Measurements from ENCODE around the gene HIRA.

The HIRA gene, protein sequence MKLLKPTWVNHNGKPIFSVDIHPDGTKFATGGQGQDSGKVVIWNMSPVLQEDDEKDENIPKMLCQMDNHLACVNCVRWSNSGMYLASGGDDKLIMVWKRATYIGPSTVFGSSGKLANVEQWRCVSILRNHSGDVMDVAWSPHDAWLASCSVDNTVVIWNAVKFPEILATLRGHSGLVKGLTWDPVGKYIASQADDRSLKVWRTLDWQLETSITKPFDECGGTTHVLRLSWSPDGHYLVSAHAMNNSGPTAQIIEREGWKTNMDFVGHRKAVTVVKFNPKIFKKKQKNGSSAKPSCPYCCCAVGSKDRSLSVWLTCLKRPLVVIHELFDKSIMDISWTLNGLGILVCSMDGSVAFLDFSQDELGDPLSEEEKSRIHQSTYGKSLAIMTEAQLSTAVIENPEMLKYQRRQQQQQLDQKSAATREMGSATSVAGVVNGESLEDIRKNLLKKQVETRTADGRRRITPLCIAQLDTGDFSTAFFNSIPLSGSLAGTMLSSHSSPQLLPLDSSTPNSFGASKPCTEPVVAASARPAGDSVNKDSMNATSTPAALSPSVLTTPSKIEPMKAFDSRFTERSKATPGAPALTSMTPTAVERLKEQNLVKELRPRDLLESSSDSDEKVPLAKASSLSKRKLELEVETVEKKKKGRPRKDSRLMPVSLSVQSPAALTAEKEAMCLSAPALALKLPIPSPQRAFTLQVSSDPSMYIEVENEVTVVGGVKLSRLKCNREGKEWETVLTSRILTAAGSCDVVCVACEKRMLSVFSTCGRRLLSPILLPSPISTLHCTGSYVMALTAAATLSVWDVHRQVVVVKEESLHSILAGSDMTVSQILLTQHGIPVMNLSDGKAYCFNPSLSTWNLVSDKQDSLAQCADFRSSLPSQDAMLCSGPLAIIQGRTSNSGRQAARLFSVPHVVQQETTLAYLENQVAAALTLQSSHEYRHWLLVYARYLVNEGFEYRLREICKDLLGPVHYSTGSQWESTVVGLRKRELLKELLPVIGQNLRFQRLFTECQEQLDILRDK

DNA sequence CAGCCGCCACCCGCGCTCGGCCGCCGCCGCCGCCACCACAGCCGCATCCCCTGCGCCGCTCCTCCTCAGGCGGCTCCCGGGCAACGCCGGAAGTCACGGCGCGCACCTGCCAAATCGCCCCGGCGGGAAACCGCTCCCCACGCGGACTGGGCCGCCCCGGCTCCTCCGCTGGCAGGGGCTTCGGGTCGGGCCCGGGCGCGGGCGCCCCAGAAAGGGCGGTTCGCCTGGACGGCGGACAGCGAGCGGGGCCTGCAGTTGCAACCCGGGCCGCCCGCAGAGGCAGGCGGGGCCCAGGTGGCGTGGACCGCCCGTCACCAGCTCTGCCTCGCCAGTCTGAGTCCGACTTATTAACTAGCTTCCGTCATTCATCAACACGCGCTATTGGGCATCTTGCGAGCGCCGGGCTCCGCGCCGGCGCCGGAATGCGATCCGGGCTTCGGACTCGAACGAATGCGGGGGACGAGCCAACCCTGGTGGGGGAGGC is at the start of gene HIRA:
Gene HIRA, minus strand, starts transcription at position 85 of the 484 bp plus-strand sequence. CDS start 257 bp downstream, outside the sequence.
- DNase-seq (ENCODE audit: low spot score): peak; percentile 81

DNA sequence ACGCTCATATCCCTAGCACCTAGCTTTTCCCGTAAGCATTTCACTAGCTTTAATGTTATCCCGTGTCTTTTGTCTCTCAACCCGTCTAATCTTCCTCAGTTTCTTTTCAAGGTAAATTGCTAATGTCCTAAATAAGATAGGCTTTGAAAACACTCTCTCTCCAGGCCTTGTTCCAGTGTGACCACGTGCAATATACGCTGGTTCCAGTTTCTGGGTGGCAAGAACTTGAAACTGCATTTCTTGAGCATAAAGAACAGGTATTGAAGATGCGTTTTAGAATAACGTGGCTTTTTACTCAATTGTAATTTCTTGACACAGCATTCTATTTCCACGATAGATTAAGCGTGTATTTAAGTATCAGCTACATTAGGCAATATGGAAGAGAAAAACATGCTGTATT is 49.3 kb upstream of the HIRA start:
- DNase-seq (ENCODE audit: low spot score): no peak

DNA sequence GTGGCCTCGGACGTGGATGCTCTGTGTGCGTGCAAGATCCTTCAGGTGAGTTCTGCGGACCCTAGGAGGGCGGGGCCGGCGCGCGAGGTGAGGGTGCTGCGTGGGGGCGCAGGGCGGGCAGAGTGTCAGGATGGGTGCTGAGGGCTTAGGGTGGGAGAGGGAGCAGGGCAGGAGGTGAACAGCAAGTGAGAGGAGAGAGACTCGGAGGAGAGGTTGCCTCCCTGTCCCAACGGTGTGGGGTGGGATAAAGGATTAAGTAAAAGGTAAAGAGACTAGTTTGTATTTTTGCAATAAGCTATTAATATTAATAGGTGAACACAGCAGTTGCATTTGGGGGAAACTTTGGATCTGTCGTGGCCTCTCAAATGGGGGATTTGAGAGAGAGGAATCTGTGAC is 48.6 kb upstream of the HIRA start:
- DNase-seq (ENCODE audit: low spot score): no peak

DNA sequence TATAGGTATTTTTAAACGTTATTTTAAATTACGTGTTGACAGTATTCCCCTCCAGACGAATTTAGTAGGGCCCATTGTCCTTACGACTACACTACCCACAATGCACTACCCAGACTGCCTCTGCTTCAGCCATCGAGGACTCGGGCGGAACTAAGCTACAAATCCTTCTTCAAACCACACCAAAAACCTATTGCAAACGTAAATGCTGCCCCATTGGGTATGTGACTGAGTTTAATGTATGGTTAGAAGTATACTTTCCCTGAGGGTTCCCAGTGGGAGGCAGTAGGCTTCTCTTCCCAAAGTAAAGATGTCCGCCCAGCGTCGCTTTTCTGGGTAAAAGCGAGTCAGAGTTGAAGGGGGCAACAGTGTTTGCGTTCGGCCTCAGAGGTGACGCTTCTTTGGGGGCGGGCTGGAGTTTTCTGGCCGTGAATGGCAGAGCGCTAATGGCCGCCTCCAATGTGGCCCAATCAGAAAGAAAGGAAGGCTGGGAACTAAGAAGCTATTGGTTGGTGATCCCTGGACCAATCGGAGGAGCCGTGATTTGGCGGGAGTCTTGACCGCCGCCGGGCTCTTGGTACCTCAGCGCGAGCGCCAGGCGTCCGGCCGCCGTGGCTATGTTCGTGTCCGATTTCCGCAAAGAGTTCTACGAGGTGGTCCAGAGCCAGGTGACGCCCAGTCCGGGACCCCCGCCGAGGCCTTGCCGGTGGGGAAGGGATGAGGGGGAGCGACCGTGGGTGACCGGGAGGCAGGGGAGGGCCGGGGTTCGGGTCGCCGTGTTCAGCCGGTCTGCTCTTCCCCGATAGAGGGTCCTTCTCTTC is 48.0 kb upstream of the HIRA start, which contains the start of gene CDC45:
Gene CDC45, plus strand, starts transcription at position 566 of the 818 bp plus-strand sequence. Its CDS starts 49 bp downstream, at position 615.
- DNase-seq (ENCODE audit: low spot score): peak; percentile 99

DNA sequence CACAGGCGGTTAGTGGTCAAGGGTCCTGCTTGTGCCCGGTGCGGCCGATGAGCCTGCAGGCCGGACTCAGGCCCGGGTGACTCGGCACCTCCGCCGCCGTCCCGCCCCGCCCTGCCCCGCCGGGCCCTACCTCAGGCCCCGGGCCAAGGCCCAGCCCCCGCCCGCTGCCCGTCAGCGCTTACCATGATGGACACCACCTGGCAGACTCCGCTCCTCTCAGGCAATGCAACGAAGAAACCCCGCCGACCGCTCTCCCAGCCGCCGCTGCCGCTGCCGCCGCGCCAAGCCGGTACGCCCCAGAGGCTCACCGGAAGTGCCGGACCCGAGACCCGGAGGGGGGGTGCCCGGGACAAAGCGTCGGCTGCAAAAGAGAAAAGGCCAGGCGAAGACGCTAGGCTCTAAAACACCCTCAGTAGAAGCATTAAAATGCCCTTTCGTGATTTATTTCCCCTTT is 47.4 kb upstream of the HIRA start, which contains the start of gene UFD1:
Gene UFD1, minus strand, starts transcription at position 293 of the 454 bp plus-strand sequence. Its CDS starts 108 bp downstream, at position 185.
- peak; percentile 77 for DNase-seq (ENCODE audit: low spot score)

DNA sequence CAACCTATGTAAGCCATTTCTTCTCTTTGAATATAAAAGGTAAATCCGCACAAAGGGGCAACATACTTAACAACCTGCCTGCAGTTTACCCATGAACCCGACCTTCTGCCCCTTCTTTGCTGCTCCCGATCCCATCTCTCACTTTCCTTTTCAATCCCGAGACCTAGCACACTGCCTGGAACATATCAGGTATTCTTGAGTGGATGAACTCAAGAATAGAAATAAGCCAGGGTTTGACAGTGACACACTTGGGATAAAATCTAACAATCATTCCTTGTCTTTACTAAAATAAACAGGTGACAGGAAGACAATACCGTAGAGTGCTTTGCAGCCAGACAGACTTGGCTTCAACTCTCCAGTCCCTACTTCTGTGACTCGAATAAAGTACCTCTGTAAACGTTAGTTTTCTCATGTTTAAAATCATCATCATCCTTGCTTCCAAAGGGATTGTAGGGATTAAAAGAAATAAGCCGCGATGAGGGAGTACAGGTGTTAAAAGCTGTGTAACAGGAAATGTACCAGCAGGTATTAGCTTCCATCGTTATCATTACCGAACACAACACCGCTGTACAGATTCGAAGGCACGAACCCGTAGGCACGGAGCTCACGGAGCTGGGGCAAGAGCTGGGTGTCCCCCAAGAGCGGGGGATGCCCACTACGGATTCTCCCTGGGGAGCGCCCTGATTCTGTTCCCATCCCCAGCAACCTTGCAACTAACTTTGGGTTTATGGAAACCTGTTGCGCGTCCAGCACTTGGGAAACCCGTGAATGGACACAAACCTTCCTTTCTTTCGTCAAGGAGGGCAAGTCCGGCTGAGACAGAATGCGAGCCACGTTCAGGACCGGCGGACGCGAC is 46.7 kb upstream of the HIRA start:
- DNase-seq (ENCODE audit: low spot score): no peak

DNA sequence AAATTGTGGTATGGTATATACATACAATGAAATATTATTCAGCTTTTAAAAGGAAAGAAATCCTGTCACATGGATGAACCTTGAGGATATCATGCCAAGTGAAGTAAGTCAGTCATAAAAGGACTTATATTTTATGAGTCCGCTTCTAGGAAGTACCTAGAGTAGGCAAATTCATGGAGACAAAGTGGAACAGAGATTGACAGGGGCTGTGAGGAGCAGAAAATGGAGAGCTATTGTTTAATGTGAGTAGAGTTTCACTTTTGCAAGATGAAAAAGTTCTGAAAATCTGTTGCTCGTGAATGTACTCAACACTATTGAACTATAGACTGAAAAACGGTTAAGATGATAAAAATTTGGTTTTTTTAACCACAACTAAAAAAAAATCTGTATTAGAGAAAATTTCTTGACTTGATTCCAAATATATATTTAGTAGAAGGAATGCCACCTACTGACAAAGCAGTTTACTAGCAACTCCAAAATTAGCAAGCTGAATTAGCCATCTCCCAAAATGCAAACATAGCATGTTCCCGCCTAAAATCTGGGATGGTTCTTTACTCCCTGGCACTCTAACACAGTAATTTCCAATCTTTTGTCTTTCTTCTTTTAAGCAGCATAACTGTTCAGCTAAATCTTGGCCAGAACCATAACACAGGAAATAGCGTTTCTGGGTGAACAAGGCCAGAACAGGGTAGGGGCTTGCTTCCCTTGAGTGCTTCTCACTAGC is 46.0 kb upstream of the HIRA start:
- no peak for DNase-seq (ENCODE audit: low spot score)

DNA sequence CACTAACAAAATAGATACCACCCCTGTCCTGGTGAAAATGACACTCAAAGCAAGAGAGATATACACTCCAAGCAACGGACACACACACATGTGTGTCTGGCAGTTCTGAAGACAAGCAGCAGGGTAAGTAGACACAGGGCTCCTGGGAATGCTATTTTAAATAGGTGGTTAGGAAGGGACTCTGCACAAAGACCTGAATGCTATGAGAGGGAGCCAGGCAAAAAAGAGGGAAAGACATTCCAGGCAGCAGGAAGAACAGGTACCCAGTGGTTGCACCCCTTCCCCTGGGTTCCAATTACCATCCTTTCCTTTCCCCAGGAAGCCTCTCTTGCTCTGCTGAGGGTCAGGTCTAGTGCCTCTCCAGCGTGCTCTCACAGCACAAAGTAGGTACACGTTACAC is 44.5 kb upstream of the HIRA start:
- no peak for DNase-seq (ENCODE audit: low spot score)

DNA sequence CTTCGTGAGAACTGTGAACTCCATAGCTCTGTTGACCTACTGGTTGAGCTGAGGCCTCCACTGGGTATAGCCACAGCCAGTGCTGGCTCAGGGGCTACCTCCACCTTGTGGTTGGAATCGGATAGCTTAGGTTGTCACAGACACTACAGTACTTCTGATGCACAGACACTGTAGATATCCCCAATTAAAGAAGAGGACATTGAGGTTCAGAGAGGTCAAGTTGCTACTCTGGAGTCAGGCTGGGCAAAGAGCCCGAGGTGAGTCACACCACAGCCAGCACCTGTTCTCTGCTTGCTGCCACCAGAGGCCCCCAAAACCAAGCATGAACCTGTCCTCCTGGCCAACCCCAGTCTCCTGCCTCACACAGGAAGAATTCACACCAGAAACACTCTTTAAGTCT is 42.0 kb upstream of the HIRA start:
- no peak for DNase-seq (ENCODE audit: low spot score)

DNA sequence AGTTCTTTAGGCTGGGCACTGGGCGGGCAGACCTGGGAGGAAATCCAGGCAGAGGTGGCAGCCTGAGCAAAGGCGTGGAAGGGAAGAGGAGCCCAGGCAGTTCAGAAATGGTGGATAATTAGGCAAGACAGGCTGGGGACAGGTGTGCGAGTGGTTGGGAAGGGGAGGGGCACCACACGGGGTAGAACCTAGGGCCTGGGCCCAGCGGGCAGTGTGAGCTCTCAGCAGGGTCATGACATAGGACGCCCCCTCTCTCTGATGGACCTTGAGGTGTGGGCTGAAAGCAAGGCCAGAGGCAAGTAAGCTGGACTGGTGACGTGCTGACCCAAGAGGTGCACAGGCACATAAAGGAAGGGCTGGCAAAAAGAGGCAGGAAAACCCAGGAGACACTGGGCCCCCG is 40.7 kb upstream of the HIRA start:
- DNase-seq (ENCODE audit: low spot score): no peak

DNA sequence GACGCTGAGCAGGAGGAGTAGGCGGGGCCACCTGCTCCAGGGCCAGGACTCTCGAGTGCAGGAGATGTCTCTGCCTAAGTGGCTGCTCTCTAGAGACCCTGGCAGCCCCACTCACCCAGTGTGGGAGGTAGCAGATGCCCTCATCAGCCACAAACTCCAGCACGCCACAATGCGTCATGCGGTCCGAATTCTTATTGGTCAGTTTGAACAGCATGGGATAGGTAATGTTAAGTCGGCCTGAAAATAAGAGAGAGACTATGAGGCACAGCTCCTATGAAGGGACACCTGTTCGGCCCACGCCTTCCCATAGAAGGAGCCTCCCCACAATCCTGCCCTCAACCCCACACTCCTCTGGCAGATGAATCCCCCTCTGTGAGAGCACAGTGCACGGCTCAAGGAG is 40.0 kb upstream of the HIRA start:
- no peak for DNase-seq (ENCODE audit: low spot score)

DNA sequence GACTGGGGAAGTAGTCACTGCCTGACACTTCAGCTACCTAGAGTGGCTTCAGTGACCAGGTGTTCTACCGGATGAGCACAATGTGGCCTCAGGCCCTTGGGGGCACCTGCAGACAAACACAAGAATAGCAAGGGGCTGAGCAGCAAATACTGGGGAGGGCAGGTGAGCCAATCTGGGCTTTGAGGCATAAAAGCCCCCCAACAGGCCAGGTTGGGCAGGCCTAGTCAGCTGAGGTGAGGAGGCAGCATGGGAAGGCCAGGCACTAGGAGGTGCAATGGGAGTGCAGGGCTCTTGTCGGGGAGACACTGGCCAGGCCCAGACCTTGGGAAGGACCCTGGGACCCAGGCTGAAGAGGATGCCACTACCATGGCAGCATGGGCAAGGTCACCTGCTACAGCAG is 38.5 kb upstream of the HIRA start:
- DNase-seq (ENCODE audit: low spot score): no peak

DNA sequence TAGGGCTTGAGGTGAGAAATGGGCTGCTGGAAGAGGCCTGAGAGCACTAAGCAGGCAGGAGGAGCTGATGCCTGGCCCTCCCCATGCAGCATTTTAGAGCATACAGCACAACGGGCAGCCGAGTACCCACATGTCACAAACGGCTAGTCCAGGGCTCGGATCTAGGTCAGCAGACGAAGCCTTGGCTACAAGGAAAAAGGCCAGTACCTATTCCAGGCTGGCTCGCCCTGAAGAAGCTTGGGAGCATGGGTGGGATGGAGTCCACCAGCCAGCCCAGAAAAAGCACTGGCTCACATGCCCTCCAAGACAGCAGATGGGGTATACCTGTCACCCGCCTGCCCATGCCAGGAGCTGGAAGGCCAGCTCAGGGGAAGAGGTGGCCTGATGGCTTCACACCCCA is 37.9 kb upstream of the HIRA start:
- peak; percentile 93 for DNase-seq (ENCODE audit: low spot score)

DNA sequence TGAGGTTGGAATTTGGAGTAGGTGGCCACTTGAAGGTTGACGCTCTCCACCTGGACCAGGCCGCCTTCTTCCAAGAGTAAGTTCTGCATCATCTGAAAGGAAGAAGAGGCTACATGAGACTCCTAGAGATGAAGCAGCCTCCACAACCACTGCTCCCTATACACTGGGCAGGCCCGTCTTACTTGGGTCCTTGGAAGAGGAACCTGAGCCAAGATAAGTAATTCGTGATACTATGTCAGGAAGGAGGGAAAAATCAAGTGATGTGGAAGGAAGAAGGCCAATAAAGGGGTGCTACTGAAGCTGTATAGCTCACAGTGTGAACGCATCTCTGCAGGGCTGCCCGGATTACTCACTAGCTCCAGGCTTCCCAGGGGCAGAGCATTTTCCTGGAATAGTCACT is 36.4 kb upstream of the HIRA start:
- DNase-seq (ENCODE audit: low spot score): no peak

DNA sequence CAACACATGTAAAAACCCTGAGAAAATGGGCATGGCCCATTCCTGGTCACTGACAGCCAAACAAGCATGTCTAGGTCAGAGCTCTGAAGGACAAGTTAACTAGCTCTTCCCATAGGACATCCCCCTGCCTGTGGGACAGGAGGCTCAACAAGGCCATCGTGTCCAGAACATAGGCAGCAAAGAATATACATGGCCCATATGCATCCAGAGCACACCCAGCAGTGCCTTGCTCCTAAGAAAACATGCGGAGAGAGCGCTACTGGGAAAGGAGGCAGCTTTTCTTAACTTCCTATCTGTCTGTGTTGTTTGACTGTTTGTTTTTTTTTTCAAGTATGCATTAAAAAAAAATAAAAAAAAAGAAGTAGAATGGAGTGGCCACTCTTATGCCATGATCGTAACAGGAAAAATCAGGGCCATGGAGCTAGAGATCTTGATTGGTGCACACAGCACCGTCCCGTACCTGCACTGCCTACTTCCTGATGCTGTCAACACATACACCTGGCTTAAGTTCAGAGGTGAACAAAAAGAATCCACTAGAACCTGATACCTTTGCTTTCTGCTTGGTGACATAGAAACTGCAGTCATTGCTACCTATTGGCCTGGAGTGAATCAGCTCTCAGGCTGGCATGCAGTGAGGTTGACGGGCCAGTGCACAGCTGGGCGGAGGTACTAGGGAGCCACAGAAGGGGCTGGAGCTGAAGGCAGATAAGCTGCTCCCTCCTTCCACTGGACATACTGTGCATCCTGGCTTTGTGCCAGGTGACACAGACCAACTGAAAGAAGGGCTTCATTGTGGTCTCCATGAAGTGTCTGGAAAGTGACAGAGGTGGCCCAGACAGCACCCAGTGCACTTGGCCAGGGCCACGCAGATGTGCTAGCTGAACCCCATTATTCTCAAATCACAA is 35.6 kb upstream of the HIRA start:
- DNase-seq (ENCODE audit: low spot score): no peak

DNA sequence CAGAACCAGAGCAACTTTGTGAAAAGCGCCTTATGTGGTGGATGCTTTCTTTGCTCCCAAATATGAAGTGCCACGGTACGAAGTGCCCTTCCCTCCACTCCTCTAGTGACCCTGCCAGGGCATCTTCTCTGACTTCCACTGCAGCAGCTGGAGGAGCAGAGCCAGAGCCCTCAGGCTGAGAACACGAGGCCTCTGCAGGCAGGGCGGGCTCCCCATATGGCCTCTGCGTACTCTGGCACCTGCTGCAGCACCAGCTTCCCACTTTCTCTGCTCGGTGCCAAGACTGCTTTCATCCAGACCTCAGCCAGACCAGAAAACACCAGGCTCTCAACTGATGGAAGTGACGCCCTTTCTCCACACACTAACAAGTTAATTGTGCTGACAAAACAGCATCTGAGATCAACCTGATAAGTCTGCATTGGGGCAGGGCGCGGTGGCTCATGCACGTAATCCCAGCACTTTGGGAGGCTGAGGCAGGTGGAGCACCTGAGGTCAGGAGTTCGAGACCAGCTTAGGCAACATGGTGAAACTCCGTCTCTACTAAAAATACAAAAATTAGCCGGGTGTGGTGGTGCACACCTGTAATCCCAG is 34.7 kb upstream of the HIRA start:
- DNase-seq (ENCODE audit: low spot score): peak; percentile 67

DNA sequence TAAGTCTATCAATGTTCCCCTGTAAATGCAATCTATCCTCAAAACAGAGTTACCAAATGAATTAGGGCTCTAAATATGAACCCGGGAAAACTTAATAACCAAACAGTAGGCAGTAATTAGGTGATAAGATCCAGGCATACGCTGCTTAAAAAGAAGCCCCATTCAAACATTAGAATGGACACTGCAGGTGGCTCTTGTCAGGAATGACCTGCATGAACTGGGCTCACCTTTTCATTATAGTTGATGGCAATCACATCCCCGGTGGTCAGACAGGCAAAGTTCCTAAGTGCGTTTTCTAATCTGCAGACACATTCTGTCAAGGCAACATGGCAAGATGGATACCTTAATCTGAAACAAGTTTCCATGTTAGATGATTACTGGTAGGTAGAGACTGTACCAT is 33.4 kb upstream of the HIRA start:
- no peak for DNase-seq (ENCODE audit: low spot score)

DNA sequence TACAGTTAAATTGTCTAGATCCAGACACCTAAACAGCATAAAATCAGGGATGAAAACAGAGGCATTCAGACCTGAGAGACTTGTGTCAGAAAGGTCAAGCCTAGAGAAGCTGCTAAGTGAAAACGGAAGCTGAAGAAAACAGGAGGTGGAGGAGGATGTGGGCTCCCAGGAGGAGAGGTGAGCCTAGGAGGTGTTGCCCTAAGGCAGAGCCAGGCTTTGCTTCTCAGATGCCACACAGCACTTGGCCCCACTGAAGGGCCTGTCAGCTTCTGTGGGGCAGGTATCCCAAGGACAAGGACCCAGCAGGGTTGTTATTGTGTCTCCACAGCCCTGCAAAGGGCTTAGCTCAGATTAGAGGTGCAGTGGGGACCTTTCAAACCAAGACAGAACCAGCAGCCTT is 33.0 kb upstream of the HIRA start:
- no peak for DNase-seq (ENCODE audit: low spot score)

All from cerebellar cortex (tissue), 1 donor.